Sciatic nerve (tissue), 2 donors: ENCODE measurements around the gene CEP104. TPM values are rescaled to one million over a fixed set of nuclear protein-coding genes. Genes with fewer than 3 reads are reported as not detected.
A peak's percentile ranks its signal among the peaks of the same experiment; 100 is the strongest.

Experiments used
- ATAC-seq: fragments of 200-7000 bp; cut with Tn5 transposase; one replicate; pipeline ENCODE4 v1.9.1; 2020; ENCODE audit warnings: mild to moderate bottlenecking, moderate library complexity
- DNase-seq: peaks from one replicate; pipeline ENCODE4 v3.0.0-alpha.2; 2020; ENCODE audit warnings: low spot score
- intact Hi-C: fragments of 100-400 bp; cut with DNase I; formaldehyde crosslinking; loops from one replicate; pipeline ENCODE4 v1.14.2; 2022
- total RNA-seq: library from RNA; stranded (reverse); fragmentation: NEBNext Ultra II Directional; extraction: Animal tissue kit (Norgen Biotek cat#: 25700); gene quantifications from one replicate; pipeline ENCODE4 v1.2.1, GENCODE V29; 2021
- donor health status: DM: no; HTN: no; CAD: no.
- donor health status: DM: no; HTN: no; CAD: no.

The CEP104 gene
- total RNA-seq, 1 donor from 2014 or later = 53.9 TPM

DNA sequence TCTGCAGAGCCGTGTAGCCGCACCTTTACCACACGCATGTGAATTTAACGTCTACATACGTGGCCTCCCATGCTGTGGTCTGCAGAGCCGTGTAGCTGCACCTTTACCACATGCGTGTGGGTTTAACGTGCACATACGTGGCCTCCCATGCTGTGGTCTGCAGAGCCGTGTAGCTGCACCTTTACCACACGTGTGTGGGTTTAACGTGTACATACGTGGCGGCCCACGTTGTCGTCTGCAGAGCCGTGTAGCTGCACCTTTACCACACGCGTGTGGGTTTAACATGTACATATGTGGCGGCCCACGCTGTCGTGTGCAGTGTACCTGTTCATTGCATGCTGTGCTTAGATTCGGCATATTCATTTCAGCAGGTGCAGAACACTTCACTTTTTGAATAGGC, 17.7 kb upstream of the CEP104 start:
- no peak for ATAC-seq

DNA sequence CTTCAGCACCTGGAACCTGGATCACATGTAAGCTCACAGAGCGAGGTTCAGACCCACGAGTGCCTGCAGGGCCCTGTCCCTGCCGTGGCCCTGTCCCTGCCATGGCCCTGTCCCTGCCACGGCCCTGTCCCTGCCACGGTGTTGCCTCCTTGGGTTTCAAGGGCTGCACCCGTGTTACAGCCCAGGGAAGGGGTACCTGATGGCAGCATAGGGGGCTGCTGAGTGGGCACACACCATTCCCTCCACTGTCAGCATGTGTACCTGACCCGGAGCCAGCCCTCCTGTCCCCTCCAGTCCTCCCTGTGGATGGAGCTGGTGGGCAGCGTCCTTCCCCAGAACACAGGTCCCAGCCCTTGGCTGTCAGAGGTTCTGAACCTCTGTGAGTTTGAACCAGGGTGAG, 15.5 kb upstream of the CEP104 start:
- intact Hi-C loops = no loop called here
- ATAC-seq (no peak), DNase-seq (no peak)

More for the DNA sequence above, 17.7 kb upstream of the CEP104 start:
- intact Hi-C loops = no loop called here
- peak; percentile 9 for DNase-seq

DNA sequence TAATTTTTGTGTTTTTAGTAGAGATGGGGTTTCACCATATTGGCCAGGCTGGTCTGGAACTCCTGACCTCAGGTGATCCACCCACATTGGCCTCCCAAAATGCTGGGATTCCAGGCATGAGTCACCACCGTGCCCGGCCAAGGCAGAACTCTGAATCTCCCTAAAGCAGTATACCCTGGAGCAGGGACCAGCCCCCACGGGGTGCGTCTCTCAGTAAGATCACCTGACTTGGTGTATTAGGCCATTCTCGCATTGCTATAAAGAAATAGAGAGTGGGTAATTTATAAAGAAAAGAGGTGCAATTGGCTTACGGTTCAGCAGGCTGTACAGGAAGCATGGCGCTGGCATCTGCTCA, 14.4 kb upstream of the CEP104 start:
- intact Hi-C loops = no loop called here
- ATAC-seq (no peak), DNase-seq (no peak)

DNA sequence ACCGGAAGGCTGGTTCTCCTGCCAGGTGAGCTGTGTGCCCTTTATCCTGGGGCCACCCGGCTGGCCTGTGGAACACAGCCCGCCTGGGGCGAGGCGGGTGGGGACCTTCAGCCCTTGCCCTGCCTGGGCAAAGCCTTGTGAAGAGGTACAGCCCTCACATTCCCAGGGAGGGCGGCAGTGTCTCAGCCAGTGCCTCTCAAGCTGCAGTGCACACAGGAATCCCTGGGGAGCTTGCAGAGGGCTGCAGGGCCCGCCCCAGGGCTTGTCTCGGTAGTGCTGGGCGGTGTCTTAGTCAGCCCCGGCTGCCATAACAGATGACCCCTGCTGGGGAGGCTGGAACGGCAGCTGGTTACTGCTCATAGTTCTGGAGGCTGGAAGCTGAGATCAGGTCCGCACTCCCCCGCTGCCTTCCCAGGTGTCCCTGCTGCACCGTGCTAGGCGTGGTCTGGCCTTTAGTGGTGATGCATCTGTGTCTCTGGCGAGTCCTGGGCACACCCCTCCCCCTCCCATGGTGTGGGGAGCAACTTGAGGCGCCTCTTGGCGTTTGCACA, 12.8 kb upstream of the CEP104 start:
- intact Hi-C loops = no loop called here
- ATAC-seq (no peak), DNase-seq (no peak)

DNA sequence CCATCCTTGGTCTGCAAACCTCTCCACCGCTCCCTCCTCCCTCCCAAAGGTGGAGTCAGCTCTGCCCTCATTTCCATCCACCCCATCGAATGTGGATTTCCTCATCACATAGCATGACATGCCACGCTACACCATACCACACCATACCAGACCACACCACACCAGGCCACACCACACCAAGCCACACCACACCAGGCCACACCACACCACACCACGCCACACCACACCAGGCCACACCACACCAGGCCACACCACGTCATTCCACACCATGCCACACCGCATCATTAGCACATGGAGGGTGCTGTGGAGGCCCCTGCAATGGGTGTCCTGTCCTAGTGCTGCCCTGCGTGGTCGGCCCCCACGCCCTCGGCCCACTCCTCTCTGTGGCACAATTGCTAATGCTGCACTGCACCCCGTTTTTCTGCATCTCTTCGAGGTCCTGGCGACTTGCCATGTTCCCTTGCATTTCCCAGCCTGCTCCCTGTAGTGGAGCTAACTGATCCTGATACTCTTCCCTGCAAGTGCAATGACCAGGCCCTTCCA, 11.5 kb upstream of the CEP104 start:
- intact Hi-C loops = no loop called here
- ATAC-seq (peak; percentile 45), DNase-seq (no peak)

DNA sequence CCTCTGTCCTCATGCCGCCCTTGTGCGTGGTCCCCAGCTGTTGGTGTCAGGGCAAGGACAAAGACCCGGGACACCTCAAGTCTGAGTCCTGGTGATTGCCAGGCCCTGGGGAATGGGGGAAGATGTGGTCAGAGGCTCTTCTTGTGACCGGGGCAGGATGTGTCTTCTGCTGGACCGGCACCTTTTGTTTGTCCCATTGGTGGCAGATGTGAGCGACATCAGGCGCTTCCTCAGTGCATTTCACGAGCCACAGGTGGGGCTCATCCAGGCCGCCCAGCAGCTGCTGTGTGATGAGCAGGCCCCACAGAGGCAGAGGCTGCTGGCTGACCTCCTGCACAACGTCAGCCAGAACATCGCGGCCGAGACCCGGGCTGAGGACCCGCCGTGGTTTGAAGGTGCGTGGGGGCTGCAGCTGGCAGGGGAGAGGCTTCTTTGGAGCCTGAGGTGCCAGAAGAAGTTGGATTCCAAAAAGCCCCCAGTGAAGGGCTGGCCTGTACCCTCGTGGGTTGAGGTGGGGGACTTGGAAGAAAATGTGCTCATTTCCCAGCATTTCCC, 8.7 kb upstream of the CEP104 start:
- intact Hi-C loops = no loop called here
- DNase-seq = no peak
- ATAC-seq = no peak

DNA sequence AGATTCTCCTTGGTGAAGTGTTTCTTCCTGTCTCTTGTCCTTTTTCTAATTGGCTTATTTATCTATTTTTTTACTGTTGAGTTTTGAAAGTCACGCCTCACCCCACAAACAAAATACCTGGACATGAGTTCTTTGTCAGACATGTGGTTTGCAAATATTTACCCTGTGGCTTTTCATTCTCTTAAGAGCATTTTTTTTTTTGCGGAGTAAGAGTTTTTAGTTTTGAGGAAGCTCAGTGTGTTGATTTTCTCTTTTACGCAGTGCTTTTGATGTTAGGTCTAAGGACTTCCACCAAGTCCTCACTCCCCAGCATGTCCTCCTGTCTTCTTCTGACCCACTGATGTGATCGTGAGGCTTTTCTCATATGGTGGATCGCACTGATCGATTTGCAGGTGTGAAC, 7.9 kb upstream of the CEP104 start:
- no peak for DNase-seq
- ATAC-seq = no peak
- intact Hi-C loops = no loop called here

DNA sequence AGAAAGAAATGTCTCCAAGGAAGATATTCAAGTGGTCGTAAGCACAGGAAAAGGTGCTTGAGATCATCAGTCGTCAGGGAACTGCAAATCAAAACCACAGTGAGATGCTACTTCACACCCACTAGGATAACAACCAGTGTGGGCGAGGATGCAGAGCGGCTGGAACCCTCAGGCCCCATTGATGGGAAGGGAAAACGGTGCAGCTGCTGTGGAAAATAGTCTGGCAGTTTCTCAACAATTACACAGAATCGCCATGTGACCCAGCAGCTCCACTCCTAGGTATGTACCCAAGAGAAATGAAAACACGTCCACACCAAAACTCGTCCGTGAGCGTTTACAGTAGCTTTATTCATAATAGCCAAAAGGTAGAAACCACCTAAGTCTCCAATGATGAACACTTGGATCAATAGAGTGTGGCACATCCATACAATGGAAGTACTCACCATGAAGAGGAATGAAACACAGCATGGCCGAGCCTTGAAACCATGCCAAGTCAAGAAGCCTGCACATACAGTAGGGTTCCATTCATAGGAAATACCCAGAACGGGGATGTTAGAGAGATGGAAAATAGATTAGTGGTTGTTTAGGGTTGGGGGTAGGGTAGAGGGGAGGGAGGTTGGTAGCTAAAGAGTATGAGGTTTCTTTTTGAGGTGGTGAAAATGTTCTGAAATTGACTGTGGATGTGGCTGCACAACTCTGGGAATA, 6.4 kb upstream of the CEP104 start:
- DNase-seq (no peak), ATAC-seq (peak; percentile 82)
- intact Hi-C loops = no loop called here

DNA sequence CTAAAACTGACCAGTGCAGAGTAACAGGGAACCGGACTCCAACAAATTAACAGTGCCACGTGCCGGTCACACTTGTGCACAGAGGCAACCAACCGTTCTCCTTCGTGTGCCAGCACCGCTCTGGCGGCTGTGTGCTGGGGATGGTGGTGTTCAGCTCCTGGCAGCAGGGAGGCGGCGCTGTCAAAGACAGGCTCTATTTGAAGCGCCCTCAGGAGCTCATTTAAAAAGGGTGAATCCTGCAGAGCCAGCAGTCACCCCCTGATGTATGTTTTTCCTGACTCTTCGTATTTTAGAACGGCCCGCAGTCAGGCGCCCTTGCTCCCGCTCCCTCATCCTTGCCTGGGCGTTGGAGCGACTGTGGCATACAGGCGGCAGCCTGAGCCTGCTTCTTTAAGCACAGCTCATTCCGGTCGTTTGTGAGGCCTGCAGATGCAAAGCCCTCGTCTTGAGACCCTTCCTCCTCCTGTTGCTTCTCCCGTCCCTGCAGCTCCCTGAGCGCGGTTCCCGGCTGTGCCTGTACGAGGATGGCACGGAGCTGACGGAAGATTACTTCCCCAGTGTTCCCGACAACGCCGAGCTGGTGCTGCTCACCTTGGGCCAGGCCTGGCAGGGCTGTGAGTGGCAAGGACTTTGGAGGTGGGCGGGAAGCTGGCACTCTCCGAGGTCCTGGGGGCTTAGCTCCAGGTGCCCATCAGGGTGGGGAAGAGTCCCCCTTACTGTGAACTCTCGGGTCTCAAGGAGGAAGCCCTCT, 1.4 kb upstream of the CEP104 start:
- intact Hi-C loops = no loop called here
- DNase-seq = no peak
- ATAC-seq = peak; percentile 20

DNA sequence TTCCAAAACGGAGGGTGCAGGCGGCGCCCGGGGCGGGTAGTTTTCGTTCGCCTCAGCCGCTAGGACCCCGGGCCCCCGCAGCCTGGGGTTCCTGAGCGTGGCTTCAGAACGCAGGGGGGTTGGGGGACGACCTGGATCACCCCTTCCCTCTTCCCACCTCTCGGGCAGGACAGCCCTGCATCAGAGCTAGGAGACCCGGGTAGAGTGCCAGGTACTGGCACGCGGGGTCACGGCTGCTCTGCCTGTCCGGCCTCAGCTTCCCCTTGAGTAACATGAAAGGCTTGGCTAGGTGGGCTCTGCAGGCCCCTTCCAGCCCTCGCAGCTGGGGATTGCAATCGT, 749 bp upstream of the CEP104 start:
- DNase-seq (no peak), ATAC-seq (peak; percentile 11)
- intact Hi-C loops = no loop called here

DNA sequence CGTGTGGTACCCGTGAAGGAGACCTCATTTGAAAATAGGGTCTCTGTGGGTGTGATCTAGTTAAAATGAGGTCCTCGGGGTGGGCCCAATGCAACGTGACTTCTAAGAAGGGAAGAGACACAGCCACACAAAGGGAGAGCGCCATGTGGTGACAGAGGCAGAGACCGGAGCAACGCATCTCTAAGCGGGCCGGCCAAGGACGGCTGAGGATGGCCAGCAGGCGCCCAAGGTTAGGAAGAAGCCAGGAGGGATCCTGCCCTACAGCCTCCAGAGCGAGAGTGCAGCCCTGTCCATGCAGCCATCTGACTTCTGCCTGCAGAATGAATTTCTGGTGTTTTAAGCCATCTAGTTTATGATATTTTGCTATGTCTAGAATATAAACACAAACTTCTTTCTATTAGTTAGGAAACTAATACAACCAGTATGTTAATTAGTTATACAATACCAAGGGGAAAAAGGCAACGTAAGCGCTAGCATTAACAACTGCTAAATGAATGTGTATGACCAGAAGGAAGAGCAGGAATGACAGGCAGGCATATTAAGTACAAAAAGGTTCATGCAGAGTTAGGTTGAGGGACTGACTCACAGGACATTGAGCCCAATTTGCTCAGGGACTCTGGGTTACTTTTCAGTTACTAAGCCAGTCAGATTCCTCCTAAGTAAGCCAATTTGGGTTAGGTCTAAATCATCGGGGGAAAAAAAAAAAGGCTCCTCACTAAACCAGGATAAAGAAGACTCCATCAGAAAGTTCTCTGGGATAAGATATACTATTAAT, 4.1 kb downstream of the CEP104 start:
- intact Hi-C loops = no loop called here
- DNase-seq (no peak), ATAC-seq (no peak)

DNA sequence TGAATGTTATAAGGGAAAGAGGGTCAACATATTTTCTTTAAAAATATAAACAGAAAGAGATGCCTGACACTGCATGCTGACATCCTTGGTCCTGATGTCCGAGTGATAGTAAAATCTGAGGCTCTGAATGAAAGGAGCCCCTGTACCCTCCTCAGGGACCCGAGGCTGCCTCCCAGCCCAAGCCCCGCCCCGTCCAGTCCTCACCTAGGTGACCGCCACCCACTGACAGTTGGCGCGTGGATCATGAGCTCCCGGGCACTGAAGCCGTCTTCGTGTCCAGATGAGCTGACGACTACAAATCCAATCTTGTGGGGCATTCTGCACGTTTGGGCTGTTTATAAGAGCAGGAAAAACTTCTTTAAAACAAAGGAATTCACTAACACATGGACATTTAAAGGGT, 4.9 kb downstream of the CEP104 start:
- intact Hi-C loops = no loop called here
- no peak for DNase-seq
- ATAC-seq = no peak

DNA sequence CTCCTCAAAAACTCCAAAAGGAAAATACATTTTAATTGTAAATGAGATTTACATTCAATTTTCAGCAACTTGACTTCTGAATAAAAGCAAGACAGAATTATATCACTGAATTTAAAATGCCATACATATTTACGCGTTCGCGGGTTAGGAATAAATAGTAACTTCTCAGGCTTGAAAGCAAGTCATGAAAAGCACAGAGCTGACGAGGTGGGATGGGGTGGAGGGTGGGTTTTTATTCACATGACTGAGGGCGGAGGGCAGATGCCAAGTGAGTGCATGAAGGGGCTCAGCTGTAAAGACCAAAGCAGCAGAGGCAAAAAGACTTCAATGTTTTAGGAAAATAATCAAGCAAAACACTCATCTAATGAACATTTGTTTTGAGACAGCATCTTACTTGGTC, 5.7 kb downstream of the CEP104 start:
- intact Hi-C loops = no loop called here
- ATAC-seq (no peak), DNase-seq (no peak)

DNA sequence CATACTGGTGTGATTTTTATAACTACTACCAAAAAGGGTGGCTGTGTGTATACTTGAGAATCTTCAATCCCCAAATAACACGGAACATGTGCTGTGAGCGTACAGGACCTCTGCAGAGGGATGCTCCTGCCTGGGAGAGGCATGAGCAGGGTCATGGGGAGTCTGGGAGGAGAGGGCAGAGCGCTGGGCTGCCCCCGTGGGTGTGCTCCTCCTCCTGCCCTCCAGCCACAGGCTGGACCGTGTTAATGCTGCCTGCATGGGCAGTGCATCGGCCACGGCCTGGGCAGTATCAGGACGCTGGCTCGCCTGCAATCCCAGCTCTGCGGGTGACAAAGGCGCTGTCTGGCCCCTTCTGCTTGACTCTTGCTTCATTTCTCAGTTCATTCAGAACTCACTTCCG, 6.2 kb downstream of the CEP104 start:
- DNase-seq (no peak), ATAC-seq (no peak)
- intact Hi-C loops = no loop called here

DNA sequence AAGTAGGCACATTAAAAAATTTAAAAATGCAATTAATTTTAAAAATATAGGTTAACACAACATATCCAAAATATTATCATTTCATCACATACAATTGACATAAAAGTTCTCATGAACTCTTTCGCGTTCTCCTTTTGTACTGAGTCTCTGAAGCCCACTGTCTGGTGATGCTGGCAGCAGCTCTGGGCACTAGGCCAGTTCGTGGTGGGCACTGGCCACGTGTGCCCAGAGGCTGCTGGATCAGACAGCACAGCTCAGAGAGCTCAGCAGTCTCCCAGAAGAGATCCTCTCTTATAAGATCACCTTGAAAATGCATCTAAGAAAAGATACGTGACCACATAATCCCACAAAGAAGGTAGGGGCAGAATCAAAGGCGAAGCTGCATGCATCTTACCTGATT, 9.9 kb downstream of the CEP104 start:
- no peak for ATAC-seq
- no peak for DNase-seq
- intact Hi-C loops = no loop called here

DNA sequence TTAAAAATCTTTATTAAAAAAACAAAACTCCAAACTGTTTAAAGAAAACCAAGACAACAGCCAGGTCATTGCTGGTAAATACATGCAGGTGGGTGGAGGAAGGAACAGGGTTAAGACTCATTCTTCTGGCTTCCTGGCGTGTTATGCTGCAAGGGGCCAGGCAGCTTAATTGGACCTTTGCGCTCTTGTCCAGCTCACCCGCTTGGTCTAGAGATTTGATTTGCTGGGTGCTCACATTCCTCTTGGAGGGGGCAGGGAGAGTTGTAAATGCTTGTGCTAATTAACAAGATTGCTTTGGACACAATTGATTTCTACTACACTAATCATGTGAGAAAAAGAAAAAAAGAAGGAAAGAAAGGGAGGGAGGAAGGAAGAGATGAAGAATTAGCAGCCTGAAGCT, 10.5 kb downstream of the CEP104 start:
- DNase-seq (no peak), ATAC-seq (no peak)
- intact Hi-C loops = no loop called here

DNA sequence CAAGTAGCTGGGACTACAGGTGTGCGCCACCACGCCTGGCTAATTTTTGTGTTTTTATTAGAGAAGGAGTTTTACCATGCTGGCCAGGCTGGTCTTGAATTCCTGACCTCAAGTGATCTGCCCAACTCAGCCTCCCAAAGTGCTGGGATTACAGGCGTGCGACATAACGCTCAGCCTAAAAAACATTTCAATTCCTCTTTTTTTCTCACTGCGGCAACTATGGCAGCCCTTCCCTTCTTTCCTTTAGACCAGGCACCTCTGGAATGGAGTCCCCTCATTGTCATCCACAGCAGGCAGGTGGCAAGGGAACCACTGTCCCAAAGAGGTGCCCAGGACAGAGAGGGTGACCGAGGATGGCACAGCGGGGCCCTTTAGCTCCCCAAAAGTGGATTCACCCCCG, 14.1 kb downstream of the CEP104 start:
- DNase-seq (no peak), ATAC-seq (no peak)
- intact Hi-C loops = no loop called here

DNA sequence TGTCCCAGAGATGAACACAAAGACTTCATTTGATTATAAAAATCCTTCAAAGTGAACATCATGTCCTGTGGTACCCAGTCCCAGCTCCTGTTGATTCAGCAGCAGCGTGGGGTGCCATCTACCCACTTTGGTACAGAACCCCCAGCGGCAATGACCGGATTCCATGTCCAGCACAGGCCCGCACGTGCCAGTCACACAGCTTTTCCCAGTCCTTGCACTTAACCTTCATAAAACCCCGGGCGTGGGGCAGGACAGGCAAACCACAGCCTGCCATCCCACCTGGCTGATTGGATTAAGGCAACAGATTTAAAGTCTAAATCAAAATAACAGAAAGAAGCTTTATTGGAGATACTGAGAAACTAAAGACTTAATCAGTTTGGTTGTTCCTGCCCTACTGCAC, 15.5 kb downstream of the CEP104 start:
- ATAC-seq = no peak
- intact Hi-C loops = no loop called here
- no peak for DNase-seq

DNA sequence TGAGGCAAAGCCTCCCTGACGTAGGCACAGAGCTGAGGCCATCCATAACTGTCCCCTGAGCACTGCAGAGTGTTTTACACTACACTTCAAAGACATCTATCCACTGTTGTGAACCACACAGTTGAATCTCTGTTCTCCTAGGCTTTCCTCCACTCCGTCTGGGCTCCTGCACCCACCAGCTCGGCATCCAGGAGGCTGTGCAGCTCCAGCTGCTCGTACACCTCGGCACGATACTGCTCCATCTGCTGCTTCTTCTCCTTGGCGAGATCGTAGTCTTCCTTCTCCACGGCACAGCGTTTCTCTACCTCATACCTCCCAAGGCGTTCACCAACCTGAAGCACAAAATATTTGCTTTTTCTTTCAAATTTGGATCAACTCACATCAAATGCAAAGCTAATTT, 18.2 kb downstream of the CEP104 start:
- intact Hi-C loops = no loop called here
- DNase-seq (no peak), ATAC-seq (no peak)

DNA sequence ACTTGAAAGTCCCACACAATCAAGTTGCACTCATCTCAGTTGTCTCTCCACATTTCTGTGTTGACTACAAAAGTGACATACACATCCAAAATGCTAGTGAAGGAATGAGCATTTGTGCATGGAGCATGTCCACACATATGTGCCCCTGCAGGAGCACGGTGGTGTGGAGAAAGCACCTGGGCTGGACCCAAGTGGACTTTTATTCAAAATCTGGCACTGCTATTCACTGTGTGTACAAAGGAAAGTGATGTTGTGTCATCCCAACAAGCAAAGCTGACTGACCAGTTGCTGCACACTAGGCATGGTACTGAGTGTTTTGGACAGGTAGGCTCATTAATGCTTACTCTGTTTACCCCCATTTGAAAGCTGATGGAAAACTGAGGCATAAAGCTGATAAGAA, 19.3 kb downstream of the CEP104 start:
- no peak for ATAC-seq
- DNase-seq = no peak
- intact Hi-C loops = no loop called here
